Fibroblast of skin of right quadriceps (primary cell): Measurements from ENCODE around the gene KCNQ1.

Source experiments
- DNase-seq: peaks from one replicate; pipeline ENCODE4 v3.0.0-alpha.2; 2013

The KCNQ1 gene

DNA sequence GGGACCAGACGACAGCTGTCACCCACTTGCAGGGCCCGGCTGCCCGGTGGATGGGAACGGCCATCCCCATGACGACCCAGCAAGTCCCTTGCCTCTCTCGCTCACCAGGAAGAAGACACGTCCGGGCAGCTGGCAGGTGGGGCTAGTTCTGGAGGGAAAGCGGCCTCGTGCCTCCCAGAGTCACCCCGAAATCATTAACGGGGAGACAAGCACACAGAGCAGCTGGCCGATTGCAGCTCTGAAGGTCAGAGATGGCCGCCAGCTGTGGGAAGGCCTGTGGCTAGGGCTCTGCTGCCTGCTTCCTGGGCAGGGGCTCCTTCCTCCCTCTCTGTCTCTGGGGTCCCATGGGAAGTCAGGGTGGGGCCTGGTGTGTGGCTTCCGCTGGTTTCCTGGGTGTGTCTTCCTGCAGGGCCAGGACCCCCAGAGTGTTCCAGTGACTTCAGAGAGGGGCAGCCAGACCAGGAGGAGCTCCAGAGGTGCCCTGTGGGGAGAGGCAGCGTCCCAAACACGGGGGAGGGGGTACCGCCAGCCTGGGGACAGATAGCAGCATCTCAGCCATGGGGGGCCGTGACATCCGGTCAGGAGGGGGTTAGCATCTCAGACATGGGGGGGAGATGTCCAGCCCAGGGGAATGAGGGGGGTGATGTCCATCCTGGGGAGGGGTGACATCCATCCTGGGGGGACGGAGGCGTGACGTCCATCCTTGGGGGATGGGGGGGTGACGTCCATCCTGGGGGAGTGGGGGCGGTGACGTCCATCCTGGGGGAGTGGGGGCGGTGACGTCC, 114.9 kb downstream of the KCNQ1 start:
- DNase-seq = no peak

DNA sequence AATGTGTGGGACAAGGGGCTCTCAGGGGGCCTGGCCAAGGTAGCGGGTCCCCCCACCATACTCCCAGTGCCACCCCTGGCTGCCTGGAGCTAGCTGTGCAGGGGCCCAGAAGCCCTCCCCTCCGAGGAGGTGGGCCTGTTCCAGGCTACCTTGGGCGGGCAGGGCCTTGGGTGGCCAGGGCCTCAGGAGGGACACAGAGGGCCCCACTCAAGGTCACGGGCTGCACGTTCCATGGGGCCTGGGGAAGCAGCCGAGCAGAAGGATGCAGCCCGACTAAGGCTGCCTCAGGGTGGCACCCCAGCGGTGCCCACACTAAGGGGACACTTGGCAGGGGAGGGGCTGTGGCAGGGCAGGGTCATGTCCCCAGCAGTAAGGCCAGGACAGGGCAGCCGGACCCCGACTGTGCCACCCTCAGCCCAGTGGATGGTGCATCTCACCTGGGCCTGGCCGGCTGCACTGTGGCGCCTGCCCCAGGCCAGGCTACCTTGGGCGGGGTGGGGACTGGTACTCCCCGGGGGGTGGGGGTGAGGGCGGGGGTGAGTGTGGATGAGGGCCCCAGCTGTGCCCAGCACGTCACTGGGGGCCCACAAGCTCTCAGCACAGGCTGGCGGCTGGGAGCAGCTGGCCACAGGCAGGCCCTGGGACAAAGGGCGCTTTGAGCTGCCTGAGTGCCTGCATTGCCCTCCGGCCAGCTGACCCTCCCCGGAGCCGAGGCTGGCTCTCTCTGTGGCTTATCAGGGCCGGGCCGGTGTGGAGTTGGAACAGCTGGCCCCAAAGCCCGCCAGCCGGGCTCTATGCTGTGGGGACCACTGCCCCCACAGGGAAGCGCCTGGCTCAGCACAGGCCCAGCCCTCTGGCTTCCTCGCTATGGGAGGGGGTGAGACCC, 117.1 kb downstream of the KCNQ1 start:
- no peak for DNase-seq

DNA sequence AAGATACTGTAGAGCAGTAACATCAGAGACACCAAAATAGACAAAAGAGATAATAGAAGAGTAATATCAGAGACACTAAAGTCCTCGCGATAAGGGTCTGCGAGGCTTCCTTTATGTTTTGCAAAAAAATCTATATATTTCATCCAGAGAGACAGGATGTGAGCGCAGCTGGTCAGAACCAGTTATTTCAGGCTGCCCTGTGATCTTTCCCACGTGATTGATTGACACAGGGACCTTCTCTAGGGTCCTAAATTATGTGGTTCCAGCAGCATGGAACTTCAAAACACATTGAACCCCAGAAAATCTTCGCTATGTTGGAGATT, 118.0 kb downstream of the KCNQ1 start:
- DNase-seq = no peak

DNA sequence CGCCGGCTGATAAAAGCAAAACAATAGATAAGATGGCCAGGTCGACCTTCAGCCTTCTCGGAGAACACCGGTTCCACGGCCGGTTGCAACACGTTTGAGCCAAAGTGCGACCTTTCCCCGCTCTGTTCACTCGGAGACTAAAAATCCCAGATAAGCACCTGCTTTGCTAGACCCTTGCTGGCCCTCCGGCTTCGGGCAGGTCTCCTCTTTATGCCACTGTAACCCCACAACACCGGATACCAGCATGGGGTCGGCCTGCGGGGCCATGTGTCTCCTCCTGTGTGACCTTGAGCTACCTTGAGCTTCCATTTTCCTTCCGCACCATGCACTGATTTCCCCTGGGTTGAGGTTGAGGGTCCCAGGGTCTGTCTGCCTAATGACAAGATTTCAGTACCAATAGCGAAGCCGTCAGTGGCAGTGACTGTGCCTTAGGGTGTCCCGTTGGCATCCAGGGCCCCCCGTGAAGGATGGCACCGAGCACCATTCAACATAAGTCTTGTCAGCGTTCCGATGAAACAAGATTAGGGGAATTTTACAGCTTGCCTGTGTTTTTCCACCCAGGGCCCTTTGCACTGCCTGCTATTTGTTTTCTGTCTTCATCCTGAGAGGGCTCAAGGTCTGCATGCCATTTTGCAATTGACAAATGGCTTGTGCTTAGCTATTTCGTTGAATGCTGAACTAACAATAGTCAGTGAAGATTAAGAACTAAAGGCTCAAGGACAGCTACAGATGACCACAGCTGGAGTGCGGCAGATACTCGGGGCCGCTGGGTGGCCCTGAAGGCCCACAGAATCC, 118.6 kb downstream of the KCNQ1 start:
- DNase-seq = no peak

DNA sequence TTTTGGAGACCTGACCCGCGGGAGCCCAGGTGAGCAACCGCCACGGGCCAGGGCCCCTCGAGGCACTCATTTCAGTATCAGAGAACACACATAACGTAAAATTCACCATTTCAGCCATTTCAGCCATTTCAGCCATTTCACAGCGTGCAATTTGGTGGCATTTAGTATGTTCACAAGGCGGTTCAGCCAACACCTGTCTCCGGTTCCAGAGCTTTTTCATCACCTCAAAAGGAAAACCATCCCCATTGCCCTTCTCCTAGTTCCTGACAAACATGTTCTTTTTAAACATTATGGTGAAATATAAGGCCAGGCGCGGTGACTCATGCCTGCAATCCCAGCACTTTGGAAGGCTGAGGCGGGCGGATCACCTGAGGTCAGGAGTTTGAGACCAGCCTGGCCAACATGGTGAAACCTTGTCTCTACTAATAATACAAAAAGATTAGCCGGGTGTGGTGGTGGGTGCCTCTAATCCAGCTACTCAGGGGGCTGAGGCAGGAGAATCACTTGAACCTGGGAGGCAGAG, 119.3 kb downstream of the KCNQ1 start:
- no peak for DNase-seq

DNA sequence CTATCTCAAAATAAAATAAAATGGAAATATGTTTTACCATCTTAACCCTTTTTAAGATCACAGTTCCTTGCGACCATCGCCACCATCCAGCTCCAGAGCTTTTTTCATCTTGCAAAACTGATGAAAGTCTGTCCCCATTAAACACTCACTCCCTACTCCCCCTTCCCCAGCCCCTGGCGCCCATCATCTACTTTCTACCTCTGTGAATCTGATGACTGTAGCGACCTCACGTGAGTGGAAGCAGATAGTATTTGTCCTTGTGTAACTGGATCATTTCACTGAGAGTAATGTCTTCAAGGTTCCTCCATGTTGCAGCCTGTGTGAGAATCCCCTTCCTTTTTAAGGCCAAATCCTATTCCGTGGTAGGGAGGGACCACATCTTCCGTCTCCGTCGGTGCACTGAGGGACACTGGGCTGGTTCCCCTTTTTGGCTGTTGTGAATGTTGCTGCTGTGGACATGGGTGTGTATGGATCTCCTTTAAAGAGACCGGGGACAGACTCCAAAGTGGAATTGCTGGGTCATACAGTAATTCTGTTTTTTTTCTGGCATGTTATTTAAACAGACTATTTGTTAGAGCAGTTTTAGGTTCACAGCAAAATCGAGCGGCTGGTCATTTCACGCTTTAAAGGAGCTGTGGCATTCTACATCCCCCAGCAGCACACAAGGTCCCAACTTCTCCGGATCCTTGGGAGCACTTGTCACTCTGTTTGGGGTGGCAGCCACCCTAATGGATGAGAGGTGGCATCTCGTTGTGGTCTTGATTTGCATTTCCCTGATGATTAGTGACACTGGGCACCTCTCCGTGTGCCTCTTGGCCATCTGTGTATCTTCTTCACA, 120.0 kb downstream of the KCNQ1 start:
- DNase-seq = no peak

DNA sequence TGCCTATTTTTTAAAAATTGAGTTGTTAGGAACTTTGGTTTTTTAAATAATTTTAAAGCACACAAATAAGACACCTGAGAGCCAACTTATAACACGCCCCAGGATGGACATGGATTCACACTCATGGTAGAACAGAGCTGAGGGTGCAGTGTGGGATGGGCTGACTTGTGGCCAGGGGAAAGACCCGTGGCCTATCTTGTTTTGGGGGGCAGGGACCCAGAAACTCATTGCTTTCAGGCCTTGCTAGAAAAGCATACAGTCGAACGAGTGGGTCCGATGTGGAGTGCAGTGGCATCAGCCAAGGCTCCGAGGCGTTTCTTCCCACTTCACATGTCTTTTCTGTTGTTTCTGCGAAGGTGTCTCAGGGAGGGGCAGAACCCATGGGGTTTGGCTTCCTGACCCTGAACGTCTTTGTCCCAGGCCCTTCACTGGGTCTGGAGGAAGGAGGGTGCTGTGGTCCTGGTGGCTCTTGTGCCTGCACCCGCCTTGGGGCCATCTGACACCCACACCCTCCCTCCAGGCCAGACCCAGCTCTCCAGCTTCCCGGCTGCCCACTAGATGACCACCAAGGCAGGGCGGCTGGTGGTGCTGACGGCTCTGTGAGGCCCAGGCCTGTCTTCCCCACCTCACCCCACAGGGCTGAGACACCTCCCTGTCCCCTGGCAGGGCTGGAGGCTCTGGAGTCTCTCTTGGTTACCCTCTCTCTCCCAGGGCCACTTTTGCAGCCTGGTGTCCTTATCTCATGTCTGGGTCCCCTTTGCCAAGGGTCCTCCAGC, 120.8 kb downstream of the KCNQ1 start:
- no peak for DNase-seq

DNA sequence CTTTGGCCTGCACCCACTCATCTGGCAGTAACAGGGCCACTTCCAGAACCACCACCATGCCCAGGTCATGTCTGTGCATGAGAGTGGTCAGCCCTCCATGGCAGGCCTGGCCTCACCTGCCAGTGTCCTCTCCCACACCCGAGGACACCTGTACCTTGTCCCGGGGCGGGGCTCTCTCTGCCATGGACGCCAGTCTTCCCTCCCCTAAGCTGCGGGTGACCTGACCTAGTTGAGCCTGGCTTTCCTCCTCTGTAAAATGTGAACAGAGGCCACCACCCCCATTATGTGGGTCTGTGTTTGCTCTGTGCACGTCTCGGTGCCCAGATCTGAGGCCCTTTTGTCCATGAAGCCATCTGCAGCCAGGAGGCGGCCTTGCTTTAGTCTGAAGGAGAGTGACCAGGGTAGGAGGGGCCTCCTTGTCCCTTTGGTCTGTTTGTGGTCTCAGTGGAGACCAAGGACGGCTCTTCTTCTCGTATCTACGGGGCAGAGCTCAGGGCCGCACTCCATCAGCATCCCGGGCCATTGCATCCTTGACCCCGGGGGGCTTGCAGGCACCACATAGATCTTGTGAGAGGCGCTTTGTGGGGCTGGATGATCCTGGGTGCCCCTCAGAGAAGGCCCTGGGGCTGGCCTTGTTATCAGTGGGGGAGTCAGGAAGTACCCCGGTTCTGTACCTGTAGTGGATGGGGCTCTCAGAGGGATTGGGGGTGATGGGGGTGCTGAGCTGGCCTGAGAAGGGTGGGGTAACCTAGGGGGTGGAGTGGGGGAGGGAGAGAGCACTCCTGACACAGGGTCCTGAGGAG, 121.6 kb downstream of the KCNQ1 start:
- no peak for DNase-seq

DNA sequence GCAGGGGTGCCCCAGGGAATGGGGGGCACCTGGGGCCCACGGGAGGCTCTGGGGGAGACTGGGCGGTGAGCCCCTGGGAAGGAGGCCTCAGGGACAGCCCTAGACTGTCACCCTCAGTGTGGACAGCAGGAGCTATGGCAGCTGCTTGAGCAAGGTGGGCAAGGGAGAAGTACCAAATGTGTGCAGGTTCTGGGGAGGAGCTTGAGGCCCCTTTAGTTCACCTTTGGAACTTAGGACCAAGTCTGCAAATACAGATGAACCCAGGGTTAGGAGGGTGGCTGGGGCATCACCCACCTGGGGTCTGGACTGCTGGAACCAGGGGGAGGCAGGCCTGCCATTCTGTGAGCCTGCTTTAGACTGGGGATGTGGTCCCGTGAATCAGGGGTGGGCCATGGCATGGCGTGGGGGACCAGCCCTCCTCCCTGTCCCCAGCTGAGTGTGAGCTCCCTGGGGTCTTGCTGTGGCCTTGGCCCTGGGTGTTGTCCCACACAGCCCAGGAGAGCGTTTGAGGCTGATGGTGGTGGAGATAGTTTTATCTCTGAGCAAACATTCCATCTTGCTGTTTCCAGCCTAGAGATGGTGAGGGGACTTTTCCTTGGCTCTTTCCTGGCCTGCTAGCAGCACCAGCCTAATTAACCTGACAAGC, 122.3 kb downstream of the KCNQ1 start:
- no peak for DNase-seq

DNA sequence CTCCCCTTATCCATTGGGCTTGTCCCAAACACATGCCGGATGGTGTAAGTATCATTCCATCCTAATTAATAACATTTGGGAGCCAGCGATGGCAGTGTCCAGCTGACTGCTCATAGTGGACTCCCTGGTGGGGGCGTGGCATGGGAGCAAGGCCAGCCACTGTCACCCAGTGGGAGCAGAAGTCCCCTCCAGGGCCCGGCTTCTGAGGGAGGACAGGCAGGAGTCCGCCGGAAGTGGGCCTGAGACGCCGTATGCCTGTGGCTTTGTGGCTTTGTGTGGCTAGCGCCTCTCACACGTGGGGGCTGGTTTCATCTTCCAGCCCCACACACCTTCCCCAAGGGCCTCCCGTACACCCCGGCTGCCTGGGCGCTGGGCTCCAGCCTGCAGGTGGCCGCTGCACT, 124.5 kb downstream of the KCNQ1 start:
- no peak for DNase-seq

DNA sequence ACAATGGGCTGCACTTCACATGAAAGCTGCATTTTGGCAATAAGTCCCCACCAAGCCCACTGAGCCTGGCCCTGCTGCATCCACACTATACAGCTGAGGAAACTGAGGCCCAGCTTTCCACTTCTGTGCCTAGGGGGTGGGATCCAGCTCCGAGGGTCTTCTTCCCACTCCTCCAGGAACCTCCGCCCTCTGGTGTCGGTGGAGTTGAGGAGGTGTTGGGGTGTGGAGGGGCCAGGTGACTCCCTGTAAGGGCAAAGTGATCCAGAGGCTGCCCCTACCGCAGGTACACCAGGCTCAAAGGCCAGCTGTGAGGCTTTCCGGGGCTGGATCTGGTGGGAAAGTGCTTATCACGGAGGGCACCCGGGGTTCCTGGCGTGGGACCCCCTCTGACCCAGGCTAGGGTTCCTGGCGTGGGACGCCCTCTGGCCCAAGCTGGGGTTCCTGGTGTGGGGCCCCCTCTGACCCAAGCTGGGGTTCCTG, 125.0 kb downstream of the KCNQ1 start:
- no peak for DNase-seq

DNA sequence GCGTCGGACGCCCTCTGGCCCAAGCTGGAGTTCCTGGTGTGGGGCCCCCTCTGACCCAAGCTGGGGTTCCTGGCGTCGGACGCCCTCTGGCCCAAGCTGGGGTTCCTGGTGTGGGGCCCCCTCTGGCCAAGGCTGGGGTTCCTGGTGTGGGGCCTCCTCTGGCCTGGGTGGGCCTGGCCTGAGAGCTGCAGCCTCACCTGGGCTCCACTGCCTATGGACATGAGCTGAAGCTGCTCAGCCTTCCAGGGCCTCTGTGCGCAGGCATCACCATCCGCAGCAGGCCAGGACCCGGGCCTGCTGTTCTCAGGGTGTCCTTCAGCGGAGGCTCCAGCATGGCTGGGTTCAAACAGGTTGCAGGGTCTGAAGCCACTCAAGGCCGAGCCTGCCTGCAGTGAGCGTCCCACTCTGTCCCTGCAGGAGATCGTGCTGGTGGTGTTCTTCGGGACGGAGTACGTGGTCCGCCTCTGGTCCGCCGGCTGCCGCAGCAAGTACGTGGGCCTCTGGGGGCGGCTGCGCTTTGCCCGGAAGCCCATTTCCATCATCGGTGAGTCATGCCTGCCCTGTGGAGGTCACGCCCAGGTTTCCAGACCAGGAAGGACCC, 125.5 kb downstream of the KCNQ1 start:
- DNase-seq = no peak

DNA sequence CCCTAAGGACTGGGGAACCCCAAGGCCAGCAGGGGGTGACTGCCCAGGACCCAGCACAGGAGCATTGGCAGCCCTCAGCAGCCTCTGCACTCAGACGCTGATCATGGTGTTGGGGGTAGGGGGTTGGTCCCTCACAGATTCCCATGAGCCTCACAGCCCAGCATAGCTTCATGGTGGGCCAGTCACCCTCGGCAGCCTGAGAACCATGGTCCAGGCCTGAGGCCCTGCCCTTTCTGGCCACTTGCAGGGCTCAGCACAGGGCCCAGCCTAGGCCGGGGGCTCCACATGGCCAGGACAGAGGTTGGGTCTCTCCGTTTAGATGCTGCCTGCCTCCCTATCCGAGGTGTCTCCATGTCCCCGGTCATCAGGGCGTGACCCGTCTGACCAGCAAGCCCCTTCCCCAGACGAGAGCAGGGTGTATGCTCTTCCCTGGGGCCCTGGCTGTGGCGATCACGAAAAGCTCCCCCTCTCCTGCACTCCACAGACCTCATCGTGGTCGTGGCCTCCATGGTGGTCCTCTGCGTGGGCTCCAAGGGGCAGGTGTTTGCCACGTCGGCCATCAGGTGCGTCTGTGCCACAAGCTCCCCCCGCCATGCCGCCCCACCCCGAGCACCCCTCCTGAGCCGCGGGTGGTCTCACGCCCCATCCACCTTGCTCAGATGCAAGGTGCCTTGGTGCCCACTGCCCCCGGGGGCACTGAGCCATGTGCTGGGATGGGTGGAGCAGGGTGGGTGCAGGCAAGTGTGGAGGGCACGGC, 126.2 kb downstream of the KCNQ1 start:
- DNase-seq = no peak

DNA sequence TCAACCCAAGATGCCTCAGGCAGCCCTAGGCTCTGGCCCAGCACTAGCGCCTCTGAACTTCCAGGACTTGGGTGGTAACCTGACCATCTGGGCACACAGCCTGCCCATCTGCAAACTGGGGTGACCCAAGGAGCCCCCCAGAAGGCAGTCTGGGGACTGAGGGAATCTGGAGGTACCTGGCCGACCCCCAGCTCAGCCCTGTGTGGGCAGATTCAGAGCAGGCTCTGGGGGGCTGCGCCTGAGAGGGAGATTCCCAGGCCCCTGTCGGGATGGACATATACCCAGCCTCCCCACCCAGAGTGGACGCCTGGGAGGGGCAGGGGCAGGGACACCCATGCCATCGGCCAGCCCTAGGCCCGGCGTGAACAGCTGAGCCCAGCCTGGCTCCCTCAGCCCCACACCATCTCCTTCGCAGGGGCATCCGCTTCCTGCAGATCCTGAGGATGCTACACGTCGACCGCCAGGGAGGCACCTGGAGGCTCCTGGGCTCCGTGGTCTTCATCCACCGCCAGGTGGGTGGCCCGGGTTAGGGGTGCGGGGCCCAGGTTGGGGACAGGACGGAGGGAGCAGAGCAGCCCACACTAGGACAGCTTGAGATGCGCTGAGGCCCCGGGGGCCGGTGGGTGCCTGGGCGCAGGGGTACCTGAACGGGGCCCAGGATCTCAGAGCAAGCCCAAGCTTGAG, 126.9 kb downstream of the KCNQ1 start:
- DNase-seq = no peak

DNA sequence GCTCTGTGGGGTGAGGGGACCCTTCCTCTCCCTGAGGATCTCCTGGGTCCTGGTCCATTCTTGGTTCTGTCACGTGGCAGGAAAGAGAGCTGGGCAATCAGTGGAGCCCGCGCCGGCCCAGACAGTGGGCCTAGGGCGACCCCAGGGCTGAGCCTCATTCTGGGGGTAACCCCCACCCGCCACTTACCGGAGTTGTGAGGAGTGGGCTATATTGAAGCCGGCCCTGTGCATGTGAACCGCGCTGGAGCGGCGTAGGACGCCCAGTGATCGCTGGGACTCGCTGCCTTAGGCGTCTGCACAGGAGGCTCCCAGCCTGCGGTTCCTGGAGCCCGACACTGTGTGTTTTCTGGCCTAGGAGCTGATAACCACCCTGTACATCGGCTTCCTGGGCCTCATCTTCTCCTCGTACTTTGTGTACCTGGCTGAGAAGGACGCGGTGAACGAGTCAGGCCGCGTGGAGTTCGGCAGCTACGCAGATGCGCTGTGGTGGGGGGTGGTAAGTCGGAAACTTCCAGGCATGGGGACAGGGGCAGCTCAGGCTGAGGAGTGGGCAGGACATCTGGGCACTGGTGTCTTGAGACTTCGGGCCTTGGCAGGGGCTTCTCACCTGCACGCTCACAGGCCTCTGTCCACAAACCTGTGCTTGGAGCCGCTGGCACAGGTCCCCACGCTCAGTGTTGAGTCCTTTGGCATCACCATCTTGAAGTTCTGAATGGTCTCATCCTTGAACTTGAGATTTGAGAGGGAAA, 127.9 kb downstream of the KCNQ1 start:
- no peak for DNase-seq

DNA sequence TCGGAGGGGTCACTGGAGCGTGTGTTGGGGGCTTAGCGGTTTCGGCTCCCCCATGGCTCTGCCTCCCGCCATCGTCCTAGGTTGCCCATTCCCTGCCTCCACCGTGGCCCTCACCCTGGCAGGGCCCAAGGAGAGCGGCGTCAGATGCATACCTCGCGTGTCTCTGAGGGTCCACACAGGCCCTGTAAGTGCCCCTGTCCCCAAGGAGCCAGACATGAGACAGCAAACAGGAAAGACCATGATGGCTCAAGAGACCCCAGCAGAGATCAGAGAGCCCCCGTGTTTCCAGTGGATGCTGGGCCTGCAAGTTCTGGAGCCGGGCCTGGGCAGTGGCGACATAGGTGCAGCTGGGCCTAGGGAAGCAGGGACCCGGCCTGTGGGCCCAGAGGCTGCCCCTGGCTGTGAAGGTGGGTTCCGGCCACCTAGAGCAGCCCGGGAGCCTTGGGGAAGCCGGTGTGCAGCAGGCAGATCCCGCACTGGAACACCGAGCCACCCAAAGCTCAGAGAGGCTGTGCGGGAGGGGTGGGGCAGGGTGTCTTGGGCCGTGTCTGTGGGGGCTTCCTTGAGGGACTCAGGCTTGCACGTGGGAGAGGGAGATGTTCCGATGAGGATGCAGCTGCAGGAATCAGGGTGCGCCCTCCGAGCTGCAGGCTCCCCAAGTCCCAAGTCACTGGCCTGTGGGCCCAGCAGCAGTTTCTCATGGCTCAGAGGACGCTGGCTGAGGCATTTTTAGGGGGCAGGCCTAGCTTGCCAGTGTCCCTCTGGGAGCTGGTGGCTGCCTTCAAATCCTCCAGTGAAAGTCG, 128.6 kb downstream of the KCNQ1 start:
- no peak for DNase-seq
